GM21423 (cell line): ENCODE results near the gene FUCA2.
"Not testable (repeated sequence)": the region's sequence is repeated elsewhere in the genome, so short reads cannot be mapped to it uniquely, and the experiment has no call there.

Experiments
- ATAC-seq: cut with Tn5 transposase; IDR thresholded peaks from one replicate; pipeline ENCODE4 v1.9.1; 2021; ENCODE audit warnings: mild to moderate bottlenecking, moderate library complexity; ENCODE audit not compliant: unreplicated experiment

FUCA2 gene

GRCh38 chr6:143505111-143505510 is 6.4 kb downstream of the FUCA2 start:
- ATAC-seq = no peak

- no peak for ATAC-seq
Observed at GRCh38 chr6:143504369-143504768, 7.2 kb downstream of the FUCA2 start.

GRCh38 chr6:143501851-143502250 is 9.7 kb downstream of the FUCA2 start:
- ATAC-seq = no peak

- no peak for ATAC-seq
Observed at GRCh38 chr6:143498428-143498827, 13.1 kb downstream of the FUCA2 start.

DNA sequence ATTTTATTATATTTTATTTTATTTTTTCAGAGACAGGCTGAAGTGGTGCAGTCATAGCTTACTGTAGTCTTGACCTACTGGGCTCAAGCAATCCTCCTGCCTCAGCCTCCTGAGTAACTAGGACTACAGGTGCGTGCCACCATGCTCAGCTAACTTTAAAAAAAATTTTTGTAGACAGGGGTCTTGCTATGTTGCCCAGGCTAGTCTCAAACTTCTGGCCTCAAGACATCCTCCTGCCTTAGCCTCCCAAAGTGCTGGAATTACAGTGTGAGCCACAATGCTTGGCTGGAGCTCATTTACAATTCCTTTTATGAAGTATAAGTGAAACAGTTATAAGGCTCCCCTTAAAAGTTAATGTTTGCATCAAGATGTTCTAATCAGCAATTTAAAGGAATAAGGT is 14.5 kb downstream of the FUCA2 start:
- ATAC-seq = no peak

GRCh38 chr6:143490775-143491174 is 20.7 kb downstream of the FUCA2 start:
- ATAC-seq = no peak

GRCh38 chr6:143490244-143490643 is 21.3 kb downstream of the FUCA2 start:
- ATAC-seq = no peak

GRCh38 chr6:143486752-143487151 is 24.8 kb downstream of the FUCA2 start:
- no peak for ATAC-seq

DNA sequence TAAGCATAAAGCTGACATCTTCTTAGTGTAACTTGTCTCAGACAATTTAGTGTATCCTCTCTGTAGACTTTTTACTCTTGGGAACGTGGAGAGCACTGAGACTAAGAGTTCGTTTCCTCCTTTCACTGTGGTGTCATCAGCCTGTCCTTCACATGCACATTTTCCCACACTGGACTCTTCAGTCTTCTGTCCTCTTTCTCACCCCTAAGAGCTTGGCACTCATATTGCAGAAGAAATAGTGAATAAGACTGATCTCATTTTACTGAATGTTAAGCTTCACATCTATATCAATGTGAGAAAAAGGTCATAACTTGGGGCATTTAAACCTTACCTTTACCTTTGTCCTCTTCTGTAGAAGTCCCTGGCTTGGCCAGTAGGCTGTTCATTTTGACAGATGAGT is 25.6 kb downstream of the FUCA2 start:
- no peak for ATAC-seq

DNA sequence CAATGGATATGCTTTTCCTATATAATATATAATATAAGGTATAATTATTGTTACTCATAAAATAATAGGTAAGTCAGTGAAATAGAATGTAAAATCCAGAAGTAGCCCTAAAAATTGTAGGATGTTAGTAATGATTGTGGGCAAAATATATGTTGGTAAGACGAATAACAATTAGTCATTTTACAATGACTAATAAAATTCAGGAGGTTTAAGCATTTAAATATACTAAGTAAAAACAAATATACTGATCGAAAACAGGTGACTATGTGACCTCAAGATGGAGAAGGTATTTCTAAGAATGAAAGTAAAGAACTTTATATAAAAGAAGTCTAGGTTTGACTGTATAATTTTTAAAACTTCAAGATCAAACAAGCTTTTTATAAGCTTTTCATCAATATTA is 28.9 kb downstream of the FUCA2 start:
- ATAC-seq = no peak

DNA sequence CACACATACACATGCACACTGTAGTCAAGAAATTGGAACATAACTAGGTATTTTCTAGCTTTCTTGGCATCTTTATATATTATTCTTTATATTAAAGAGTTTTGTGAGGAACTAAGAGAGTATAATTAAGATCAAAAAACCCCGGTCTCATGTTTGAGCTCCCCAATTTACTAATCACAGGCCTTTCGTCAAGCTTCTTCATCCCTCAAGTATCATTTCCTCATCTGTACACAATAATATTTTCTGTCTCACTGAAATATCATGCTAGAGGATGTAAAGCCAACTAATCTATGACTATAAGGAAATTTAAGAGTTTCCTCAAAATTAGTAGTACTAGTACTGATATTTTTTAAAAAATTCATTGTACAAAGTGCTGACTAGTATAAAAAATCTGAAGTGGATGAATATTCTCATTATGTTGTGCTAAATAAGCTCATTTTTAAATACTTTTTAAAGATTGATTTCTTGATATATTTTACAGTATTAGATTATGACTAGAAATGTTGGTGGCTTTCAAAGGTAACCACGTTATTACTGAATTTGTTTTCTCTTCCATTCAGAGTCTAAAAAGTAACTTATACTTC is 32.9 kb downstream of the FUCA2 start:
- no peak for ATAC-seq

DNA sequence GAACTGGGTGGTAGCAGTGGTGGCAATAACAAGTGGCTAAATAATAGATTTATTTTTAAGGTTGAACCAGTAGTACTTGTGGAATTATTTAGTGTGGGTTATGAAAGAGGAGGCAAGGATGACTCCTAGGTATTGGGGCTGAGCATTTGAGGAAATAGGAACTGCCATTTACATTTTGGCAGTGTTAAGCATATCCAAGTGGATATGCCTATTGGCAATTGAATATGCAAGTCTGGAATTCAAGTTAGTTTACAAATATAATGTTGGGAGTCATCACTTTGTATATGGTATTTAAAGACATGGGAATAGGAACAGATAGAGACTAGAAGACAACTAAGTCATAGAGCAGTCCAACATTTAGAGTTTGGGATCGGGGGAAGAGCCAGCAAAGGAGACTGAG is 35.0 kb downstream of the FUCA2 start:
- ATAC-seq = no peak

DNA sequence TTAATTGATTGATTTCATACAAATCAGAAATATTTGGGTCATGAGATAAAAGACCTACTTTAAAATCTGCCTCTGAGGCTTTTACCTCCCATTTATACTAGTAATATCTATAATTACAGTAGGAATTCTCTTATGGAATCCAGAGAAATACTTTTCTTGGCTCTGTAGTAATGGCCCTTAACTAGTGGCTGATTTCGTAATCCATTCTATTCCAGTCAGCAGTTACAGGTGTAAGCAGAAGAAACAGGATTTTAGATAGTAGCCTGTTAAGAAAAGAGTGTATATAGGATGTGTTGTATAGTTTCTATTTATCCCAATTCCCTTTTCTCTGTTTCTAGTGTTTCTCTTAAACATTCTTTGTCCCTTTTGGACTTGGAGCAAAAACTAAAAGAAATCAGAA is 39.7 kb downstream of the FUCA2 start:
- no peak for ATAC-seq

GRCh38 chr6:143468823-143469222 is 42.7 kb downstream of the FUCA2 start:
- not testable (repeated sequence) for ATAC-seq

DNA sequence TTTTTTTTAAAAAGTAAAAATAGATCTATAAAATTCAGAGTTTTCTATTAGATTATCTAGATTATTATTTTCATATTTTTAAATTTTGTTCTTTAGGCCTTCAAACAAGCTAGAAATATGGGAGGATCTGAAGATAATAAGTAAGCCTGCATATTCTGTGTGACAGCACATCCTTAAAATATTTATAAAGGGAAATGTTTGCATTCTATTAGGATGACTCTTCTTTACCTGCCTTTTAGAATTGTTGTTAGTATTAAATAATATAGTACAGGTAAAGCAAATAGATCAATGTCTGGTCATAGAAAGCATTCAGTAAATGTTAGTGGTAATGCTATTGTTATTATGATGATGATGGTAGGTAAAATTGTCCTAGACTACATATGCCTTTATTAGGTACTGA is 43.5 kb downstream of the FUCA2 start:
- no peak for ATAC-seq

DNA sequence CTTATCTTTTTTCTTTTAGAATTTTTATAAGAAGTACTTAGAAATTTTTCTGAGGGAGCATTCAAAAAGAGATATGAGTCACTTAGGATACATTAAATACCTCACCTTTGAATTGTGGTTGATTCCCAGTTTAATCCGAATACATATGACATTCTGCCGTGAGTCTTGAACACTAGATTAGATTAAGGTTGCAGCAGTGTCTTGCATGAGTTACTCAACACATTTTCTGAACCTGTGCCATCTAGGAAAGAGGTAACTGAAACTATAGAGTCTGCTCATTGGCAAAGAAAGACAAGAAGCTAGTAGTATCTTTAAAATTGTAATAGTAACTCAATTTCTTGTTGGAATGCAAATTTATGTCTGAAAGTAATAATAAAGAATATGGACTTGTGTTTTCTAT is 46.0 kb downstream of the FUCA2 start:
- ATAC-seq = no peak

GRCh38 chr6:143457563-143458359 is 53.8 kb downstream of the FUCA2 start:
- no peak for ATAC-seq

- no peak for ATAC-seq
Observed at GRCh38 chr6:143451531-143451930, 60.0 kb downstream of the FUCA2 start.

DNA sequence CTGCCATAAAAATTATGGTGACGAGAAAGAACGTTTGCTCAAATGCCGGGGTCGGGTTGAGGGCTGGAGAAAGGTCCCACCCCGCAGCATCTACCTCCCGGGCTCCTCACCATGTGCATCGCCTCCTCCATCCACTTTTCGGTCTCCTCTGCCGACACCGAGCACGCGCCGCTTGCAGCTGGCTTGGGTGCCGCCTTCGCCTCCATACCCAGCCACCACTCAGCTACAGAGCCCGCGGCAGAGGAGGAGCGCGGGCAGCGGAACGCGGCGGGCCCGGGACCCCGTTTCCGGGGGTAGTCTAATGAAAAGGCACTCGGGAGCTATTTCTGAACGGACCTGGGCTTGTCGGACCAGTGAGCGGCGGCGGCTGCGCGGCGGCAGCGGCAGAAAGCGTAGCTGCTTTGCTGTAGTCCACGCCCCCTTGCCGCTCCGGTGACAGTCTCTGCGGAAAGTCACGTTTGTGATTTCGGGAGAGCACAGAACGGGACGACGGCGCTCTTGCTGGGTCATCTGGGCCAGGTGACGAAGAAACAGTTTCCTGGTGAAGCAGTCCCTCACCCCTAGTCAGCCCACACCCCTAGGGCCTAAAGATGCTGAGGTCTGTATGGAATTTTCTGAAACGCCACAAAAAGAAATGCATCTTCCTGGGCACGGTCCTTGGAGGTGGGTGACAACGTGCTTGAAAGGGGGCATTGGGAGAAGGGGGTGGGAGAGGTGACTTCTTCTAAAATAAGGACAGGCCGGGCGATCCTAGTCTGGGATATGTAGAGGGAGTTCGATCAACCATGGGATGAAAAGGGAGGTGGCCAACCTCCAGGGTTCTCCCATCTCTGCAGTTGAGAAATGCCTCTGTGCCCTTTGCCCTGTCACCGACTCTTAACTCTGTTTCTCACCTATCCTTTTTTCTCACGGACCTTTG is 60.8 kb downstream of the FUCA2 start, which contains the start of the genes ADAT2 and PEX3:
Gene ADAT2 (minus strand): TSS at position 243 of the 919 bp plus-strand sequence. CDS start 37 bp downstream, at position 206.
Gene PEX3 (plus strand): TSS at position 353 of the 919 bp plus-strand sequence. CDS start 238 bp downstream, at position 591.
- ATAC-seq = peak; percentile 96

- ATAC-seq = no peak
Observed at GRCh38 chr6:143449714-143450452, 61.6 kb downstream of the FUCA2 start.
